Anterior cingulate cortex (tissue), 58 donors: ENCODE results near the gene HOXB2.

Experiments used
- DNase-seq, 58 donors: peaks; one replicate each; lab custom pipeline; 2025; lab: John Stamatoyannopoulos, UW

HOXB2 gene

GRCh38 chr17:48555258-48556228, 10.6 kb upstream of the HOXB2 start:
- no peak for DNase-seq

GRCh38 chr17:48554412-48555257, 9.7 kb upstream of the HOXB2 start:
- DNase-seq: no peak

- no peak for DNase-seq
These were observed 8.9 kb upstream of the HOXB2 start for GRCh38 chr17:48553826-48554225.

GRCh38 chr17:48553190-48553547, 8.3 kb upstream of the HOXB2 start:
- no peak for DNase-seq

- no peak for DNase-seq
These were observed 7.7 kb upstream of the HOXB2 start for GRCh38 chr17:48552466-48553189.

- DNase-seq: no peak
These were observed 6.9 kb upstream of the HOXB2 start for GRCh38 chr17:48551596-48552465.

GRCh38 chr17:48551214-48551555, 6.3 kb upstream of the HOXB2 start:
- no peak for DNase-seq

- no peak for DNase-seq
These were observed 5.7 kb upstream of the HOXB2 start for GRCh38 chr17:48550502-48551213.

- no peak for DNase-seq
These were observed 5.1 kb upstream of the HOXB2 start for GRCh38 chr17:48549914-48550501.

- no peak for DNase-seq
These were observed 4.3 kb upstream of the HOXB2 start for GRCh38 chr17:48549281-48549630.

- no peak for DNase-seq
These were observed 3.8 kb upstream of the HOXB2 start for GRCh38 chr17:48548523-48549280.

- DNase-seq: no peak
These were observed 3.1 kb upstream of the HOXB2 start for GRCh38 chr17:48547808-48548522.

- DNase-seq: no peak
These were observed 2.3 kb upstream of the HOXB2 start for GRCh38 chr17:48546924-48547807.

- no peak for DNase-seq
These were observed 1.4 kb upstream of the HOXB2 start for GRCh38 chr17:48546137-48546923.

- no peak for DNase-seq
These were observed 630 bp upstream of the HOXB2 start for GRCh38 chr17:48545539-48545938.
